IMR-90 (cell line): ENCODE data around the gene CCDC60. TPM values are rescaled to one million over a fixed set of nuclear protein-coding genes. Genes with fewer than 3 reads are reported as not detected.

ENCODE experiments used
- ATAC-seq: fragments of 200-7000 bp; cut with Tn5 transposase; 2 replicates; pipeline ENCODE4 v1.9.1; 2020; ENCODE audit warnings: low read depth, mild to moderate bottlenecking, moderate library complexity
- BruUV-seq: library from RNA; stranded (reverse); fragments of 400-500 nt; replicated peaks from 2 replicates; lab custom pipeline; 2021; lab: Mats Ljungman, UMichigan
- CTCF ChIA-PET: fragments of 300-600 bp; formaldehyde crosslinking; extraction: SDS; loops from one replicate; lab custom pipeline; 2021; ENCODE audit warnings: antibody characterized with exemption; lab: Yijun Ruan, JAX
- POLR2A ChIA-PET: fragments of 300-600 bp; sonication (Branson Sonifier 250); formaldehyde crosslinking; loops from one replicate; lab custom pipeline; 2022; ENCODE audit warnings: antibody characterized with exemption; ENCODE audit not compliant: unreplicated experiment; lab: Charles Lee
- DNase-seq: peaks from one replicate; pipeline ENCODE4 v3.0.0; 2013
- H2AFZ ChIP-seq: replicated peaks from 2 replicates; pipeline ENCODE3; 2013; ENCODE audit warnings: low read length, mild to moderate bottlenecking; ENCODE audit not compliant: poor library complexity
- H2AK5ac ChIP-seq: 2 replicates; pipeline ENCODE4 v1.6.1; 2013; ENCODE audit warnings: low read depth, low read length, inconsistent platforms
- H2AK9ac ChIP-seq: replicated peaks from 2 replicates; pipeline ENCODE3; 2013; ENCODE audit warnings: mild to moderate bottlenecking, low read depth, low read length, moderate library complexity; ENCODE audit not compliant: poor library complexity
- H2BK120ac ChIP-seq: 2 replicates; pipeline ENCODE4 v1.6.1; 2013; ENCODE audit warnings: low read depth, low read length, inconsistent platforms
- H2BK15ac ChIP-seq: 3 replicates; pipeline ENCODE4 v1.6.1; 2013; ENCODE audit warnings: low read depth, low read length, inconsistent platforms
- H2BK20ac ChIP-seq: 2 replicates; pipeline ENCODE4 v1.6.1; 2013; ENCODE audit warnings: low read depth, mild to moderate bottlenecking, inconsistent platforms, low read length, moderate library complexity
- H2BK5ac ChIP-seq: 2 replicates; pipeline ENCODE4 v1.6.1; 2013; ENCODE audit warnings: mild to moderate bottlenecking, low read depth, low read length, inconsistent platforms; ENCODE audit not compliant: poor library complexity, severe bottlenecking
- H3K14ac ChIP-seq: replicated peaks from 2 replicates; pipeline ENCODE4 v1.6.1; 2013; ENCODE audit warnings: low read depth, low read length, inconsistent platforms
- H3K18ac ChIP-seq: 2 replicates; pipeline ENCODE4 v1.6.1; 2013; ENCODE audit warnings: low read depth, low read length, control low read depth
- H3K23ac ChIP-seq: 2 replicates; pipeline ENCODE4 v1.6.1; 2013; ENCODE audit warnings: low read depth, low read length, inconsistent platforms
- H3K27ac ChIP-seq: 2 replicates; pipeline ENCODE4 v1.5.1; 2013; ENCODE audit warnings: mild to moderate bottlenecking, control low read depth, low read length; ENCODE audit not compliant: insufficient read depth
- H3K27me3 ChIP-seq: 2 replicates; pipeline ENCODE4 v1.6.1; 2013; ENCODE audit warnings: low read length; ENCODE audit not compliant: control insufficient read depth, insufficient read depth
- H3K36me3 ChIP-seq: 2 replicates; pipeline ENCODE4 v1.6.1; 2013; ENCODE audit warnings: low read length, mixed read lengths; ENCODE audit not compliant: control insufficient read depth, insufficient read depth
- H3K4ac ChIP-seq: 2 replicates; pipeline ENCODE4 v1.6.1; 2013; ENCODE audit warnings: low read depth, low read length, inconsistent platforms
- H3K4me1 ChIP-seq: 2 replicates; pipeline ENCODE4 v1.6.1; 2013; ENCODE audit warnings: low read length, mixed read lengths; ENCODE audit not compliant: control insufficient read depth, insufficient read depth
- H3K4me2 ChIP-seq: 2 replicates; pipeline ENCODE4 v1.6.1; 2013; ENCODE audit warnings: low read depth, mild to moderate bottlenecking, control low read depth, low read length, moderate library complexity
- H3K4me3 ChIP-seq: 2 replicates; pipeline ENCODE4 v1.5.1; 2013; ENCODE audit warnings: low read depth, mild to moderate bottlenecking, control low read depth, low read length, moderate library complexity; ENCODE audit not compliant: insufficient read depth
- H3K56ac ChIP-seq: 2 replicates; pipeline ENCODE4 v1.6.1; 2013; ENCODE audit warnings: low read length, inconsistent platforms; ENCODE audit not compliant: insufficient read depth; ENCODE audit errors: extremely low read depth
- H3K79me1 ChIP-seq, 2 experiments: 2 replicates each; pipeline ENCODE4 v1.6.1; 2013; ENCODE audit warnings: low read length in 2 of 2, inconsistent platforms in 1 of 2, low read depth in 1 of 2
- H3K9ac ChIP-seq: 2 replicates; pipeline ENCODE4 v1.6.1; 2013; ENCODE audit warnings: low read depth, low read length, control low read depth
- H3K9me1 ChIP-seq: 2 replicates; pipeline ENCODE4 v1.6.1; 2013; ENCODE audit warnings: low read length, inconsistent platforms; ENCODE audit not compliant: insufficient read depth
- H3K9me3 ChIP-seq: 2 replicates; pipeline ENCODE4 v1.6.1; 2013; ENCODE audit warnings: low read length; ENCODE audit not compliant: control insufficient read depth, insufficient read depth
- H4K20me1 ChIP-seq: 2 replicates; pipeline ENCODE4 v1.6.1; 2013; ENCODE audit warnings: low read length, inconsistent platforms; ENCODE audit not compliant: insufficient read depth
- H4K5ac ChIP-seq: 2 replicates; pipeline ENCODE4 v1.6.1; 2013; ENCODE audit warnings: mild to moderate bottlenecking, low read depth, low read length, control low read depth
- H4K8ac ChIP-seq, 2 experiments: 2 replicates each; pipeline ENCODE4 v1.6.1; 2013; ENCODE audit warnings: low read depth in 2 of 2, low read length in 2 of 2, control low read depth in 1 of 2, inconsistent platforms in 1 of 2
- H4K91ac ChIP-seq: 2 replicates; pipeline ENCODE4 v1.6.1; 2013; ENCODE audit warnings: low read depth, low read length, inconsistent platforms; ENCODE audit not compliant: insufficient read depth
- BHLHE40 ChIP-seq: fragments of 150-350 bp; IDR thresholded peaks from 2 replicates; pipeline ENCODE4 v1.6.1; 2016; ENCODE audit warnings: mild to moderate bottlenecking, low read depth, low read length
- CEBPB ChIP-seq: IDR thresholded peaks from 2 replicates; pipeline ENCODE4 v1.6.1; 2012; ENCODE audit warnings: low read depth, low read length, improper control_type of control experiment
- CHD1 ChIP-seq: IDR thresholded peaks from 2 replicates; pipeline ENCODE4 v1.6.1; 2012; ENCODE audit warnings: low read depth, low read length, improper control_type of control experiment
- FOS ChIP-seq: fragments of 150-350 bp; IDR thresholded peaks from 2 replicates; pipeline ENCODE4 v1.6.1; 2016; ENCODE audit warnings: low read depth, low read length
- MAZ ChIP-seq: IDR thresholded peaks from 2 replicates; pipeline ENCODE4 v1.6.1; 2012; ENCODE audit warnings: low read depth, mild to moderate bottlenecking, low read length, improper control_type of control experiment, moderate library complexity, borderline replicate concordance
- MXI1 ChIP-seq: IDR thresholded peaks from 2 replicates; pipeline ENCODE4 v1.6.1; 2012; ENCODE audit warnings: low read depth, mild to moderate bottlenecking, low read length, moderate library complexity, borderline replicate concordance
- RAD21 ChIP-seq: IDR thresholded peaks from 2 replicates; pipeline ENCODE4 v1.6.1; 2012; ENCODE audit warnings: low read length, improper control_type of control experiment
- RCOR1 ChIP-seq: IDR thresholded peaks from 2 replicates; pipeline ENCODE4 v1.6.1; 2012; ENCODE audit warnings: mild to moderate bottlenecking, low read length, improper control_type of control experiment; ENCODE audit not compliant: insufficient replicate concordance
- RFX5 ChIP-seq: IDR thresholded peaks from 2 replicates; pipeline ENCODE4 v1.8.0; 2012; ENCODE audit warnings: low read depth, mild to moderate bottlenecking, low read length, moderate library complexity
- SMC3 ChIP-seq: fragments of 150-350 bp; IDR thresholded peaks from 2 replicates; pipeline ENCODE4 v1.6.1; 2016; ENCODE audit warnings: low read depth, mild to moderate bottlenecking, antibody characterized with exemption, low read length, moderate library complexity
- WGBS, 2 experiments: methylation state at CpG; one replicate each; pipeline versions ENCODE4 v1.1.5 to v1.1.7; 2013; ENCODE audit warnings: missing lambda C conversion rate in 2 of 2; ENCODE audit not compliant: insufficient read length in 1 of 2; ENCODE audit errors: extremely low coverage in 2 of 2; 5-methylcytosine and 5-hydroxymethylcytosine counted together
- dilution Hi-C: fragments of 300-500 bp; cut with HindIII; formaldehyde crosslinking; loops from one replicate; pipeline ENCODE4 v1.14.3; 2018; ENCODE audit warnings: low sequenced_read_pairs; ENCODE audit not compliant: unreplicated experiment
- in situ Hi-C: fragments of 300-500 bp; cut with MboI; formaldehyde crosslinking; loops from 3 replicates; pipeline ENCODE4 v1.14.3; 2019; ENCODE audit warnings: low sequenced_read_pairs, inconsistent platforms, mixed read lengths
- intact Hi-C: fragments of 100-400 bp; cut with micrococcal nuclease; formaldehyde crosslinking; loops from 2 replicates; pipeline ENCODE4 v1.10.0; 2022
- polyA plus RNA-seq, 3 experiments: library from polyadenylated mRNA; depleted of rRNA; stranded (reverse); fragments of >200 nt; gene quantifications; 2 replicates each; pipeline ENCODE4 v1.2.3, GENCODE V29; 2012; ENCODE audit warnings: low replicate concordance in 1 of 3
- total RNA-seq: library from RNA; depleted of rRNA; stranded (reverse); fragments of >200 nt; gene quantifications from 2 replicates; pipeline ENCODE4 v1.2.3, GENCODE V29; 2012
- TF ChIP-seq, protein P1 (sequence below): fragments of 150-350 bp; IDR thresholded peaks from 2 replicates; pipeline ENCODE4 v1.6.1; 2016; ENCODE audit warnings: low read depth, mild to moderate bottlenecking, low read length, moderate library complexity, borderline replicate concordance

The CCDC60 gene
- total and polyA plus RNA-seq, 2 of the 4 experiments (the other 2 are of a cell fraction), result not detected

DNA sequence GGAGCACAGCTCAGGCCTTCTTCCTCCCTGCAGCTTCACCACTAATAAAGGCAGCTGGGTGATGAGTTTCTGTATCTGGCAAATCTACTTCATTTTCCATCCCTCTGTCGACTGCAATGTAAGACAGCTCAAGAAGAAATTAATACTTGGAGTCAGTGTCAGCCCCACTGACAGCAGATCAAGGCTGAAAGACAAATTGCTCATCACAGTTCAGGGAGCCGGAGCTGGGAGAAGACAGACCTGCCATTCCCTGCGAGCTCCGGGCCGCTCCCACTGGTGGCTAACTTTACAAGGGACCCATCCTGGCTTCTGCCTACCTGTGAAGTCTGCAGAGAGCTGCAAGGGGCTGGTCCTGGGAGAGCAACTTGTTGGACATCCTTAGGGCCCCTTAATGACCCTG lies 49.8 kb downstream of the CCDC60 start:
- Histone ChIP-seq H3K36me3 (no peaks in the 10 kb centered on the region), H3K4me3 (no peak overlapping the region), H3K27me3 (no peaks in the 10 kb centered on the region), H4K5ac (no peak overlapping the region), H3K27ac (no peak overlapping the region), H2BK15ac (no peak overlapping the region), H3K9me3 (peaks cover 10% of the 10 kb centered on the region), H2AFZ (no peak overlapping the region), H2BK120ac (no peak overlapping the region), H4K8ac (no peak overlapping the region), H3K56ac (no peak overlapping the region), H2AK9ac (no peak overlapping the region), H2BK5ac (no peak overlapping the region), H4K20me1 (no peaks in the 10 kb centered on the region), H3K18ac (no peak overlapping the region), H2AK5ac (no peak overlapping the region), H2BK20ac (no peak overlapping the region), H4K91ac (no peak overlapping the region), H3K4me1 (no peaks in the 10 kb centered on the region), H3K9ac (no peak overlapping the region), H3K4me2 (no peak overlapping the region), H3K14ac (no peak overlapping the region), H3K4ac (no peak overlapping the region), H3K9me1 (no peaks in the 10 kb centered on the region), H3K23ac (no peak overlapping the region), H3K79me1 (no peaks in the 10 kb centered on the region)
- intact Hi-C loops, result no loop called here
- TF ChIP-seq MAZ, result no peak
- TF ChIP-seq FOS, result no peak
- no peak for TF ChIP-seq RCOR1
- no peak for TF ChIP-seq CEBPB
- no peak for TF ChIP-seq MXI1
- no peak for TF ChIP-seq CHD1
- TF ChIP-seq RAD21, result no peak
- no peak for TF ChIP-seq SMC3
- no peak for TF ChIP-seq BHLHE40
- TF ChIP-seq, protein P1, sequence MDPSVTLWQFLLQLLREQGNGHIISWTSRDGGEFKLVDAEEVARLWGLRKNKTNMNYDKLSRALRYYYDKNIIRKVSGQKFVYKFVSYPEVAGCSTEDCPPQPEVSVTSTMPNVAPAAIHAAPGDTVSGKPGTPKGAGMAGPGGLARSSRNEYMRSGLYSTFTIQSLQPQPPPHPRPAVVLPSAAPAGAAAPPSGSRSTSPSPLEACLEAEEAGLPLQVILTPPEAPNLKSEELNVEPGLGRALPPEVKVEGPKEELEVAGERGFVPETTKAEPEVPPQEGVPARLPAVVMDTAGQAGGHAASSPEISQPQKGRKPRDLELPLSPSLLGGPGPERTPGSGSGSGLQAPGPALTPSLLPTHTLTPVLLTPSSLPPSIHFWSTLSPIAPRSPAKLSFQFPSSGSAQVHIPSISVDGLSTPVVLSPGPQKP, result no peak
- no peak for TF ChIP-seq RFX5
- WGBS, 2 experiments, result 66% methylated on average over 4 of the region's 5 CpGs; no CpG with 5 or more reads in 1 of the 2 experiments
- CTCF ChIA-PET, result no interaction called here
- BruUV-seq, result no TSS peak
- ATAC-seq, result no peak
- POLR2A ChIA-PET, result no interaction called here
- in situ Hi-C loops, result no loop called here
- dilution Hi-C loops, result no loop called here
- DNase-seq, result no peak
